Measurements from ENCODE around the gene GRM3. TPM values are rescaled to one million over a fixed set of nuclear protein-coding genes. Genes with fewer than 3 reads are reported as not detected.
A peak's percentile ranks its signal among the peaks of the same experiment; 100 is the strongest.

The GRM3 gene
- total and polyA plus RNA-seq, 8 donors: 0.18 to 0.27 (median 0.20) TPM; not detected in 2

- H3K9me3 ChIP-seq: no peaks in the 10 kb centered on the region
- H3K4me1 ChIP-seq: no peaks in the 10 kb centered on the region
- intact Hi-C loops (cut with DNase I): no loop called here
- no peaks in the 10 kb centered on the region for H3K27me3 ChIP-seq
- ATAC-seq (no peak), DNase-seq (no peak)
- TF ChIP-seq, protein P1, sequence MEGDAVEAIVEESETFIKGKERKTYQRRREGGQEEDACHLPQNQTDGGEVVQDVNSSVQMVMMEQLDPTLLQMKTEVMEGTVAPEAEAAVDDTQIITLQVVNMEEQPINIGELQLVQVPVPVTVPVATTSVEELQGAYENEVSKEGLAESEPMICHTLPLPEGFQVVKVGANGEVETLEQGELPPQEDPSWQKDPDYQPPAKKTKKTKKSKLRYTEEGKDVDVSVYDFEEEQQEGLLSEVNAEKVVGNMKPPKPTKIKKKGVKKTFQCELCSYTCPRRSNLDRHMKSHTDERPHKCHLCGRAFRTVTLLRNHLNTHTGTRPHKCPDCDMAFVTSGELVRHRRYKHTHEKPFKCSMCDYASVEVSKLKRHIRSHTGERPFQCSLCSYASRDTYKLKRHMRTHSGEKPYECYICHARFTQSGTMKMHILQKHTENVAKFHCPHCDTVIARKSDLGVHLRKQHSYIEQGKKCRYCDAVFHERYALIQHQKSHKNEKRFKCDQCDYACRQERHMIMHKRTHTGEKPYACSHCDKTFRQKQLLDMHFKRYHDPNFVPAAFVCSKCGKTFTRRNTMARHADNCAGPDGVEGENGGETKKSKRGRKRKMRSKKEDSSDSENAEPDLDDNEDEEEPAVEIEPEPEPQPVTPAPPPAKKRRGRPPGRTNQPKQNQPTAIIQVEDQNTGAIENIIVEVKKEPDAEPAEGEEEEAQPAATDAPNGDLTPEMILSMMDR (IDR thresholded peaks at IDR 0.05): no peak
- no peak overlapping the region for H3K4me3 ChIP-seq
- H3K27ac ChIP-seq: no peak overlapping the region
- no peaks in the 10 kb centered on the region for H3K36me3 ChIP-seq
Measured at GRCh38 chr7:86689363-86689762, 45.7 kb downstream of the GRM3 start.

GRCh38 chr7:86692755-86693154, 49.0 kb downstream of the GRM3 start:
- Histone ChIP-seq H3K36me3 (no peaks in the 10 kb centered on the region), H3K4me1 (no peaks in the 10 kb centered on the region), H3K9me3 (no peaks in the 10 kb centered on the region), H3K27me3 (no peaks in the 10 kb centered on the region), H3K27ac (no peak overlapping the region), H3K4me3 (no peak overlapping the region)
- intact Hi-C loops (cut with DNase I): no loop called here
- DNase-seq (no peak), ATAC-seq (no peak)
- TF ChIP-seq, protein P1 (IDR thresholded peaks at IDR 0.05): no peak

DNA sequence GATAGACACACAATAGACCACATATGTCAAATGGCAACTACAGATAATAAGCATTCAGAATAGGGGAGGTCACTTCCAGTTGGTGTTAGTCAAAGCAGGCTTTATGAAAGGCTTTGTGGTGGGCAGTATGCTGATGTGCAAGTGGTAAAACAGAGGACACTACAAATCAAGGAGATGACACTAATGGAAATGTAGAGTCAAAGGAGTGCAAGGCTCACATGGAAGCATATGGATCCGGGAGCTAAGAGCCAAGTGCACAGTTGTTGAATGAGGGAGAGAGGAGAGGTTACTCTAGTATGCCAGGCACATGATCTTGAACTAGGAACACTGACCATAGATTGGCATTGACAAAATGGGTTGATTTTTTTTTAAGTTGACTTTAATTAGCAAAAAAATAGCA, 62.7 kb downstream of the GRM3 start:
- TF ChIP-seq, protein P1 (IDR thresholded peaks at IDR 0.05): no peak

GRCh38 chr7:86708031-86708680, 64.4 kb downstream of the GRM3 start:
- TF ChIP-seq, protein P1 (IDR thresholded peaks at IDR 0.05): no peak
- intact Hi-C loops (cut with DNase I): no loop called here
- Histone ChIP-seq H3K36me3 (no peaks in the 10 kb centered on the region), H3K4me3 (no peak overlapping the region), H3K4me1 (no peaks in the 10 kb centered on the region), H3K27me3 (no peaks in the 10 kb centered on the region), H3K27ac (no peak overlapping the region), H3K9me3 (no peaks in the 10 kb centered on the region)
- DNase-seq (peak in 1 of 4 donors; percentile 3), ATAC-seq (no peak)

More for the DNA sequence above, 62.7 kb downstream of the GRM3 start:
- Histone ChIP-seq H3K36me3 (no peaks in the 10 kb centered on the region), H3K4me3 (no peak overlapping the region), H3K27me3 (no peaks in the 10 kb centered on the region), H3K27ac (no peak overlapping the region), H3K9me3 (no peaks in the 10 kb centered on the region), H3K4me1 (no peaks in the 10 kb centered on the region)
- ATAC-seq: no peak
- no peak for DNase-seq
- intact Hi-C loops (cut with DNase I): no loop called here

DNA sequence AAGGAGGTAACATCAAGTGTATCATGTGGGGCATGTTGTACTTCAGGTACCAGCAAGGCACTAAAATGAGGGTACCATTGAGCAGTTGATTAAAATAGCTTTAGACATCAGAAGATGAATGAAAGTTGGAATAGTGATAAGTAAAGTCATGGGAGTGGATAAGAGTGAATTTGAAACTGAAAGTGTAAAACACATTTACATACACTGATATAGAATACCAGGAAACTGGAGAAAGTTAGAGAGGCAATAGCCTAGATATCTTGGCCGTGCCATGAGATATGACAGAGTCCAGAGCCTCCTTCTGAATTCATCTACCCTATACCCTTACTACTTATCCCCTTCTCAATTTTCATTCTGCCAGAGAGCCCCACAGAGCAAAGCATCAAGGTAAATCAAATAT, 76.6 kb downstream of the GRM3 start:
- Histone ChIP-seq H3K9me3 (no peaks in the 10 kb centered on the region), H3K27ac (no peak overlapping the region), H3K36me3 (no peaks in the 10 kb centered on the region), H3K4me3 (no peak overlapping the region), H3K4me1 (no peaks in the 10 kb centered on the region), H3K27me3 (no peaks in the 10 kb centered on the region)
- ATAC-seq (no peak), DNase-seq (no peak)
- TF ChIP-seq, protein P1 (IDR thresholded peaks at IDR 0.05): no peak
- intact Hi-C loops (cut with DNase I): no loop called here

All from left lung (tissue), 10 donors.